ENCODE data around the gene NEK10. TPM values are rescaled to one million over a fixed set of nuclear protein-coding genes. Genes with fewer than 3 reads are reported as not detected.

NEK10 gene
- total and polyA plus RNA-seq, 2 of the 4 experiments (the other 2 are of a cell fraction): 2.2 to 6.6 TPM

DNA sequence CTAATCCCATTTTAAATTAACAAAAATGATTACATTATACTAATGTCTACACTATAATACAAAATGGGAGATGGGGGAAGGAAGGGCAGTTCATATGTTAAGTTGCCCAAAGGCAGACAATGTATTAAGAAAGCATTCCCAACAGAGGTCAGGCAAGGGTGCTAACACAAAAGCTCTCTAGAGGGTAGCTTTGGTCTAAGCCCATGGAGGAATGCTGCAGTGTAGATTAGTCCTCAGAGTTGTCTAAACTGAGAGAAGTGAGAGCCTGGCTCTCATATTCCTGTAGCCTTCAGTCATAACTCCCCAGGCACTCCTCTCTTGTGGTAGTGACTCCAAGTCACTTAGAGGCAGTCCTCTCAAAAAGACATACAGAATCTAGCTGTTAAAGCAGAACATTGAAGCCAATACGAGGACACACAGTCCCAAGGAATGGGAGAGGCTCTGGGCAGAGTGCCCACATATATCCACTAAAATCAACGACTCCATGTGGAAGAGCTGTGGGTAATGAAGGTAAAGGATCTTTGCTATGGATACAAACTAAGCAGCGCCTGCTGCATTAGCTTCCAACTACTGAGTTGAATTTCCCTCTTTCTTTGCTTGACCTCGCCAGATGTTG, 14.5 kb downstream of the NEK10 start:
- H2BK15ac ChIP-seq (ENCODE audit: low read depth, low read length): no peak overlapping the region
- no peak overlapping the region for H2AFZ ChIP-seq (replicated peaks; ENCODE audit: low read length, poor library complexity)
- no peak overlapping the region for H3K9ac ChIP-seq (ENCODE audit: low read depth, low read length)
- H2AK5ac ChIP-seq (ENCODE audit: low read depth, low read length): no peak overlapping the region
- no peak overlapping the region for H3K56ac ChIP-seq (ENCODE audit: extremely low read depth, insufficient read depth, low read length)
- POLR2A ChIA-PET (ENCODE audit: unreplicated experiment): no interaction called here
- 0 out of 2 replicates have a peak, but pooled peaks cover 2% of the 10 kb centered on the region for H3K9me1 ChIP-seq (ENCODE audit: insufficient read depth, low read length)
- no peak overlapping the region for H2AK9ac ChIP-seq (replicated peaks; ENCODE audit: low read depth, low read length, poor library complexity)
- no peak overlapping the region for H3K18ac ChIP-seq (ENCODE audit: low read depth, low read length)
- intact Hi-C loops (cut with micrococcal nuclease) (loop anchor here (5.0 kb wide), 1 partner anchor 42 kb away; no protein-coding TSS in a partner anchor), dilution Hi-C loops (cut with HindIII; ENCODE audit: low sequenced_read_pairs, unreplicated experiment) (no loop called here), in situ Hi-C loops (cut with MboI; ENCODE audit: low sequenced_read_pairs) (no loop called here)
- no peak overlapping the region for H2BK5ac ChIP-seq (ENCODE audit: low read depth, low read length, poor library complexity, severe bottlenecking)
- no peaks in the 10 kb centered on the region for H3K4me1 ChIP-seq (ENCODE audit: control insufficient read depth, insufficient read depth, low read length)
- no peak overlapping the region for H4K5ac ChIP-seq (ENCODE audit: low read depth, low read length)
- no CpG with 5 or more reads among the region's 4 CpGs for WGBS, 2 experiments (ENCODE audit: extremely low coverage in 2 of 2, insufficient read length in 1 of 2)
- H3K27me3 ChIP-seq (ENCODE audit: control insufficient read depth, insufficient read depth, low read length): no peaks in the 10 kb centered on the region
- CTCF ChIA-PET: interaction anchor here (0.8 kb wide), 1 partner anchor 25 kb away, joined by 4 read pairs; no protein-coding TSS in a partner anchor
- H3K4ac ChIP-seq (ENCODE audit: low read depth, low read length): no peak overlapping the region
- H4K91ac ChIP-seq (ENCODE audit: insufficient read depth, low read depth, low read length): no peak overlapping the region
- DNase-seq (no peak), ATAC-seq (ENCODE audit: low read depth) (peak; percentile 35)
- no peak overlapping the region for H3K23ac ChIP-seq (ENCODE audit: low read depth, low read length)
- H2BK120ac ChIP-seq (ENCODE audit: low read depth, low read length): no peak overlapping the region
- no peaks in the 10 kb centered on the region for H3K79me1 ChIP-seq (ENCODE audit: low read depth in 1 of 2, low read length in 2 of 2)
- no peak overlapping the region for H3K14ac ChIP-seq (replicated peaks; ENCODE audit: low read depth, low read length)
- no TSS peak for BruUV-seq (replicated peaks)
- H4K8ac ChIP-seq (ENCODE audit: low read depth in 2 of 2, low read length in 2 of 2): no peak overlapping the region
- no peak overlapping the region for H2BK20ac ChIP-seq (ENCODE audit: low read depth, low read length)
- no peak overlapping the region for H3K27ac ChIP-seq (ENCODE audit: insufficient read depth, low read length)
- no peaks in the 10 kb centered on the region for H3K9me3 ChIP-seq (ENCODE audit: control insufficient read depth, insufficient read depth, low read length)
- H4K20me1 ChIP-seq (ENCODE audit: insufficient read depth, low read length): no peaks in the 10 kb centered on the region
- no peak overlapping the region for H3K4me3 ChIP-seq (ENCODE audit: insufficient read depth, low read depth, low read length)
- H3K4me2 ChIP-seq (ENCODE audit: low read depth, low read length): no peak overlapping the region
- TF ChIP-seq RAD21 (IDR thresholded peaks at IDR 0.05; ENCODE audit: low read length): no peak
- TF ChIP-seq MAFK (IDR thresholded peaks at IDR 0.05; ENCODE audit: low read depth, low read length): no peak
- no peak for TF ChIP-seq NFE2L2 (IDR thresholded peaks at IDR 0.05; ENCODE audit: low read depth, low read length)
- no peak for TF ChIP-seq BHLHE40 (IDR thresholded peaks at IDR 0.05; ENCODE audit: low read depth, low read length)
- TF ChIP-seq CHD1 (IDR thresholded peaks at IDR 0.05; ENCODE audit: low read depth, low read length): no peak
- no peaks in the 10 kb centered on the region for H3K36me3 ChIP-seq (ENCODE audit: control insufficient read depth, insufficient read depth, low read length)
